Endothelial cell (in vitro differentiated cells): ENCODE data around the gene BTBD1. TPM values are rescaled to one million over a fixed set of nuclear protein-coding genes. Genes with fewer than 3 reads are reported as not detected.

Source experiments
- DNase-seq: peaks from one replicate; pipeline ENCODE4 v3.0.0; 2021; ENCODE audit warnings: low spot score
- H3K27ac Mint-ChIP-seq: one replicate; pipeline ENCODE4 v1.8.0; 2021; ENCODE audit warnings: mixed read lengths, inconsistent platforms; ENCODE audit not compliant: unreplicated experiment
- H3K27me3 Mint-ChIP-seq: one replicate; pipeline ENCODE4 v1.8.0; 2021; ENCODE audit warnings: mild to moderate bottlenecking, moderate library complexity, mixed read lengths, inconsistent platforms; ENCODE audit not compliant: unreplicated experiment
- H3K36me3 Mint-ChIP-seq: one replicate; pipeline ENCODE4 v1.8.0; 2021; ENCODE audit warnings: mild to moderate bottlenecking, low read depth, mixed read lengths, inconsistent platforms; ENCODE audit not compliant: unreplicated experiment
- H3K4me1 Mint-ChIP-seq: one replicate; pipeline ENCODE4 v1.8.0; 2021; ENCODE audit warnings: mild to moderate bottlenecking, mixed read lengths, inconsistent platforms; ENCODE audit not compliant: unreplicated experiment
- H3K4me3 Mint-ChIP-seq: one replicate; pipeline ENCODE4 v1.8.0; 2021; ENCODE audit warnings: mild to moderate bottlenecking, mixed read lengths, inconsistent platforms; ENCODE audit not compliant: unreplicated experiment
- H3K9me3 Mint-ChIP-seq: one replicate; pipeline ENCODE4 v1.8.0; 2021; ENCODE audit warnings: mixed read lengths, inconsistent platforms; ENCODE audit not compliant: unreplicated experiment
- CTCF ChIP-seq: fragments of 200-600 bp; sonication (generic); IDR thresholded peaks from one replicate; pipeline ENCODE4 v1.5.0; 2021; ENCODE audit warnings: antibody characterized with exemption; ENCODE audit not compliant: unreplicated experiment
- total RNA-seq: library from RNA; stranded (reverse); fragmentation: NEBNext Ultra II Directional; extraction: Animal tissue kit (Norgen Biotek cat#: 25700); gene quantifications from one replicate; pipeline ENCODE4 v1.2.1, GENCODE V29; 2021; ENCODE audit not compliant: unreplicated experiment

The BTBD1 gene
- total RNA-seq, 1 donor from 2014 or later, result 47.2 TPM

DNA sequence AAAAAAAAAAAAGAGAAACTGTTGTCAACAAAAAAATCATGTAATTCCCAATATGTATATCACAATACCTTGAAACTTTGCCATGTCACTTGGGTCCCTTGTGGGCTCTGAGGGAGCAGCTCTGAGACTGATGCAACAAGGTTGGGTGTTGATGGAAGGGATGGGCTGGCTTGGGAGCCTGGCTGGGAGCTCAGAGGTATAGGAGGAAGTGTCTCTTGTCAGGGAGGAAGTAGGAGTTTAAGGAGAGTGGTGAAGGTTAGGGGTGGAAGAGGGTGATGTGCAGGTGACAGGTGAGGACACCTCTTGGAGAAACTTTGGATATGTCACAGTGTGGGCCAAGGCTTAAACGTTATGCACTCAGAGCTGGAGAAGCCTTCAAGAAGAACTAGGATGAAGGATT is 38.4 kb upstream of the BTBD1 start:
- Mint-ChIP-seq H3K27ac (peak overlapping the region; percentile 64), H3K9me3 (no peaks in the 10 kb centered on the region), H3K4me3 (peak overlapping the region; percentile 82), H3K27me3 (peaks cover 19% of the 10 kb centered on the region), H3K4me1 (peaks cover 33% of the 10 kb centered on the region), H3K36me3 (peaks cover 13% of the 10 kb centered on the region)
- no peak for DNase-seq
- TF ChIP-seq CTCF, result no peak

DNA sequence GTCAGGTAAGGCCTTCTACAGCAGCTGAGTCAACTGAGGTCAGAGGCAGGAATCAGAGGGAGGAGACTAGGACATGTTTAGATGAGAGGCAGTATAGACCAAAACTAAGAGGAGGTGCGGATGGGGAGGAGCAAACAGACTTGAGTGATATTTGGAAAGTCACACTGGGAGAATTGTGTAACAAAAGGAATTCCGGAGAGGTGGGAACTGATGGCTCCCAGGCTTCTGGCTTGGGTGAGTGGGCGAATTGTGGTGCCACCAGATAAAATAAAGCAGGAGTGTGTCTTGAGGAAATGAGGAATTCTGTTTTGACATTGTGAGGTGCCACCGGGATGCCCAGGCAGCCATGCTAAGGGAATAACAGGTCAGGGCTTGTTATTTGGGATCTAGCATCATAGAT is 37.1 kb upstream of the BTBD1 start:
- peaks cover 32% of the 10 kb centered on the region for H3K4me1 Mint-ChIP-seq
- no peak overlapping the region for H3K27ac Mint-ChIP-seq
- H3K27me3 Mint-ChIP-seq, result peaks cover 12% of the 10 kb centered on the region

GRCh38 chr15:83102346-83102745 is 35.3 kb upstream of the BTBD1 start:
- Mint-ChIP-seq H3K9me3 (no peaks in the 10 kb centered on the region), H3K4me1 (peaks cover 20% of the 10 kb centered on the region)

More for the DNA sequence above, 37.1 kb upstream of the BTBD1 start:
- Mint-ChIP-seq H3K4me3 (peak overlapping the region; percentile 66), H3K36me3 (peaks cover 8% of the 10 kb centered on the region), H3K9me3 (no peaks in the 10 kb centered on the region)
- TF ChIP-seq CTCF, result no peak
- no peak for DNase-seq

DNA sequence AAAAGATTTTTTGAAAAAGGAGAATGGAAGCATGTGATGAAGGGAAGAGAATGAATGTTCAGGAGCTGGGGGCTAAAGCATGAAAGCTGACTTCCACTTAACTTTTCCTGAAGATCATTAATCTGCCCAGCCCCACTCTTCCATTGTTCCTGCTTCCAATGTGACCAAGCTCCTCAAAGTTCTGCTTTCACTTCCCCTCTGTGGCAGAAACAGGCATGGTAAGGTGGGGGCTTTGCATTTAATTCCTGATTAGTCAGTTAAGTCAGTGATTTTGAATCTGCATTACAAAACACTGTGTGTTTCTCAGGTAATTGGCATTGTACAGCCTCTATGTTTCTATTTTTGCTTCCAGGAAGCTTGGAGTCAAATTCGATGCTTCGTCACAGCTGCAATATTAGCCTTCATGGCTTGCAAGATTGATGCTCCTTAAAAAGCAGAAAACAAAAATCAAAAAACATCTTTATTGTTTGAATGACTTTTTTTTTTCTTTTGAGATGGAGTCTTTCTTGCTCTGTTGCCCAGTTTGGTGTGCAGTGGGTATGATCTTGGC is 33.1 kb upstream of the BTBD1 start:
- Mint-ChIP-seq H3K27me3 (no peaks in the 10 kb centered on the region), H3K4me3 (no peak overlapping the region), H3K9me3 (no peaks in the 10 kb centered on the region), H3K4me1 (peaks cover 14% of the 10 kb centered on the region), H3K27ac (no peak overlapping the region), H3K36me3 (no peaks in the 10 kb centered on the region)
- no peak for TF ChIP-seq CTCF
- no peak for DNase-seq

More at GRCh38 chr15:83102346-83102745, 35.3 kb upstream of the BTBD1 start:
- DNase-seq, result no peak
- Mint-ChIP-seq H3K27me3 (peaks cover 6% of the 10 kb centered on the region), H3K27ac (no peak overlapping the region), H3K36me3 (peaks cover 4% of the 10 kb centered on the region), H3K4me3 (no peak overlapping the region)
- TF ChIP-seq CTCF, result no peak

- Mint-ChIP-seq H3K27me3 (no peaks in the 10 kb centered on the region), H3K4me3 (no peak overlapping the region), H3K9me3 (no peaks in the 10 kb centered on the region)
These were observed 32.2 kb upstream of the BTBD1 start for GRCh38 chr15:83099290-83099689.

More at GRCh38 chr15:83099290-83099689, 32.2 kb upstream of the BTBD1 start:
- H3K27ac Mint-ChIP-seq, result no peak overlapping the region
- peaks cover 14% of the 10 kb centered on the region for H3K4me1 Mint-ChIP-seq
- no peak for TF ChIP-seq CTCF
- no peak for DNase-seq
- H3K36me3 Mint-ChIP-seq, result no peaks in the 10 kb centered on the region
